OCI-M2 (cell line): ENCODE data around the gene ZNF841.
A peak's percentile ranks its signal among the peaks of the same experiment; 100 is the strongest.
"Not testable (repeated sequence)": the region's sequence is repeated elsewhere in the genome, so short reads cannot be mapped to it uniquely, and the experiment has no call there.

Experiments used
- DNase-seq: peaks from one replicate; lab custom pipeline; 2025; ENCODE audit not compliant: unreplicated experiment; lab: John Stamatoyannopoulos, UW

ZNF841 gene

GRCh38 chr19:52069653-52070052, 25.9 kb downstream of the ZNF841 start:
- no peak for DNase-seq

GRCh38 chr19:52066258-52066863, 29.2 kb downstream of the ZNF841 start:
- no peak for DNase-seq

GRCh38 chr19:52065399-52065798, 30.2 kb downstream of the ZNF841 start:
- no peak for DNase-seq

- not testable (repeated sequence) for DNase-seq
Observed at GRCh38 chr19:52056480-52056879, 39.1 kb downstream of the ZNF841 start.

GRCh38 chr19:52051736-52052135, 43.8 kb downstream of the ZNF841 start:
- not testable (repeated sequence) for DNase-seq

GRCh38 chr19:52048555-52049501, 46.7 kb downstream of the ZNF841 start, which contains the start of gene ZNF432:
Gene ZNF432 (minus strand): TSS chr19:52048838. CDS start chr19:52046868, 1,970 bp downstream.
- peak; percentile 69 for DNase-seq

- DNase-seq, result no peak
Observed at GRCh38 chr19:52039169-52039568, 56.4 kb downstream of the ZNF841 start.

GRCh38 chr19:52034051-52034728, 61.4 kb downstream of the ZNF841 start:
- no peak for DNase-seq

- DNase-seq, result no peak
Observed at GRCh38 chr19:52028780-52029123, 66.8 kb downstream of the ZNF841 start.

- peak; percentile 84 for DNase-seq
Observed at GRCh38 chr19:52028027-52028779, 67.4 kb downstream of the ZNF841 start, which contains the start of gene ZNF614. Gene ZNF614 (minus strand): TSS chr19:52028379. CDS start chr19:52025745, 2,634 bp downstream.

- not testable (repeated sequence) for DNase-seq
Observed at GRCh38 chr19:52026255-52026990, 69.1 kb downstream of the ZNF841 start.

GRCh38 chr19:52024478-52024877, 71.1 kb downstream of the ZNF841 start:
- not testable (repeated sequence) for DNase-seq

GRCh38 chr19:52022193-52022592, 73.4 kb downstream of the ZNF841 start:
- DNase-seq, result no peak

- DNase-seq, result no peak
Observed at GRCh38 chr19:52020506-52020905, 75.1 kb downstream of the ZNF841 start.
